Hepatocyte (in vitro differentiated cells): Measurements from ENCODE around the gene IGFLR1.

Source experiments
- CTCF ChIP-seq: fragments of 200-600 bp; sonication (generic); IDR thresholded peaks from 2 replicates; pipeline ENCODE4 v1.5.1; 2016; ENCODE audit warnings: antibody characterized with exemption, mild to moderate bottlenecking; ENCODE audit not compliant: poor library complexity
- EZH2 ChIP-seq: fragments of 200-600 bp; sonication (generic); IDR thresholded peaks from 2 replicates; pipeline ENCODE4 v1.6.1; 2016; ENCODE audit warnings: antibody characterized with exemption, mild to moderate bottlenecking, borderline replicate concordance
- EZH2phosphoT487 ChIP-seq: fragments of 200-600 bp; sonication (generic); IDR thresholded peaks from one replicate; pipeline ENCODE4 v1.6.1; 2018; ENCODE audit warnings: antibody characterized with exemption, mild to moderate bottlenecking, low read depth, moderate library complexity; ENCODE audit not compliant: unreplicated experiment, severe bottlenecking

- TF ChIP-seq CTCF (no peak), EZH2 (no peak), EZH2phosphoT487 (no peak)
Observed at GRCh38 chr19:35732540-35733179, 9.6 kb downstream of the IGFLR1 start.
